HCT116 (cell line): ENCODE measurements around the gene SLC47A2. TPM values are rescaled to one million over a fixed set of nuclear protein-coding genes. Genes with fewer than 3 reads are reported as not detected.

Experiments
- ATAC-seq: fragments of 200-7000 bp; cut with Tn5 transposase; 2 replicates; pipeline ENCODE4 v1.9.1; 2020; ENCODE audit warnings: mild to moderate bottlenecking, moderate library complexity
- BruUV-seq: library from RNA; stranded (reverse); fragments of 400-500 nt; replicated peaks from 2 replicates; lab custom pipeline; 2021; lab: Mats Ljungman, UMichigan
- CTCF ChIA-PET: fragments of 300-600 bp; sonication (Branson Sonifier 250); formaldehyde crosslinking; loops from one replicate; lab custom pipeline; 2021; ENCODE audit warnings: antibody characterized with exemption; lab: Charles Lee
- POLR2A ChIA-PET: fragments of 300-600, 350-600 bp; sonication (Branson Sonifier 250); formaldehyde crosslinking; loops from one replicate; lab custom pipeline; 2021; ENCODE audit warnings: antibody characterized with exemption; lab: Charles Lee
- RAD21 ChIA-PET, 2 experiments: fragments of 300-600 bp; sonication (Branson Sonifier 250); formaldehyde crosslinking; loops; one replicate each; lab custom pipeline; 2023; ENCODE audit warnings: low total read pairs in 2 of 2; ENCODE audit not compliant: uncharacterized antibody in 2 of 2, unreplicated experiment in 2 of 2, low non-redundant PET in 1 of 2; lab: Charles Lee
- DNase-seq: peaks from one replicate; pipeline ENCODE4 v3.0.0-alpha.2; 2010; ENCODE audit warnings: low read depth, low spot score
- H2AFZ ChIP-seq: fragments of 200-600 bp; shearing (Covaris generic), sonication (generic); 2 replicates; pipeline ENCODE4 v1.6.1; 2017; ENCODE audit warnings: low read depth, mixed run types, mixed read lengths, antibody characterized with exemption, low read length; ENCODE audit not compliant: poor library complexity, severe bottlenecking
- H3K27ac ChIP-seq: 2 replicates; pipeline ENCODE4 v1.5.1; 2012; ENCODE audit warnings: low read depth, low read length
- H3K27me3 ChIP-seq: fragments of 200-600 bp; sonication (generic); 2 replicates; pipeline ENCODE4 v1.6.1; 2016; ENCODE audit warnings: mixed run types, low read length, mixed read lengths; ENCODE audit not compliant: insufficient read depth
- H3K36me3 ChIP-seq, 2 experiments: fragments of 200-500 bp in 1 of 2; fragments of 200-600 bp in 1 of 2; sonication (Bioruptor generic) in 1 of 2; sonication (generic) in 1 of 2; 2 replicates each; pipeline versions ENCODE4 v1.5.1 to v1.6.1; 2014 to 2016; ENCODE audit warnings: low read length in 2 of 2, inconsistent platforms in 1 of 2, mixed read lengths in 1 of 2, mixed run types in 1 of 2; ENCODE audit not compliant: insufficient read depth in 2 of 2, control insufficient read depth in 1 of 2
- H3K4me1 ChIP-seq, 2 experiments: fragments of 200-600 bp in 1 of 2; sonication (generic) in 1 of 2; 2 replicates each; pipeline versions ENCODE4 v1.5.1 to v1.6.1; 2012 to 2017; ENCODE audit warnings: low read length in 2 of 2, inconsistent platforms in 1 of 2, mild to moderate bottlenecking in 1 of 2, mixed read lengths in 1 of 2, mixed run types in 1 of 2, moderate library complexity in 1 of 2; ENCODE audit not compliant: insufficient read depth in 2 of 2, control insufficient read depth in 1 of 2
- H3K4me2 ChIP-seq: fragments of 200-600 bp; sonication (generic); 2 replicates; pipeline ENCODE4 v1.6.1; 2017; ENCODE audit warnings: mixed run types, low read length, mixed read lengths
- H3K4me3 ChIP-seq, 2 experiments: fragments of 200-600 bp in 1 of 2; sonication (generic) in 1 of 2; replicated peaks in 1 of 2; 2 replicates each; pipeline ENCODE4 v1.5.1; 2011 to 2016; ENCODE audit warnings: low read length in 2 of 2, control low read depth in 1 of 2, low read depth in 1 of 2, mild to moderate bottlenecking in 1 of 2, mixed read lengths in 1 of 2, mixed run types in 1 of 2
- H3K79me2 ChIP-seq: fragments of 200-600 bp; sonication (generic); 2 replicates; pipeline ENCODE4 v1.6.1; 2017; ENCODE audit warnings: mild to moderate bottlenecking, mixed run types, low read length, moderate library complexity, mixed read lengths; ENCODE audit not compliant: insufficient read depth
- H3K9ac ChIP-seq: fragments of 200-600 bp; sonication (generic); 2 replicates; pipeline ENCODE4 v1.6.1; 2016; ENCODE audit warnings: low read length, mixed read lengths
- H3K9me2 ChIP-seq: fragments of 200-600 bp; sonication (generic), shearing (Covaris generic); 2 replicates; pipeline ENCODE4 v1.6.1; 2017; ENCODE audit warnings: mixed run types, mild to moderate bottlenecking, moderate library complexity; ENCODE audit not compliant: insufficient read depth
- H3K9me3 ChIP-seq, 2 experiments: fragments of 200-500 bp in 1 of 2; fragments of 200-600 bp in 1 of 2; sonication (Bioruptor generic) in 1 of 2; sonication (generic) in 1 of 2; 2 replicates each; pipeline ENCODE4 v1.6.1; 2014 to 2017; ENCODE audit warnings: low read length in 2 of 2, mixed read lengths in 2 of 2, inconsistent platforms in 1 of 2, low read depth in 1 of 2, mild to moderate bottlenecking in 1 of 2, mixed run types in 1 of 2, moderate library complexity in 1 of 2; ENCODE audit not compliant: control insufficient read depth in 1 of 2, insufficient read depth in 1 of 2
- H4K20me1 ChIP-seq: fragments of 200-600 bp; sonication (generic), shearing (Covaris generic); 2 replicates; pipeline ENCODE4 v1.6.1; 2017; ENCODE audit warnings: mixed run types, mild to moderate bottlenecking, moderate library complexity; ENCODE audit not compliant: insufficient read depth
- CEBPB ChIP-seq: IDR thresholded peaks from 2 replicates; pipeline ENCODE4 v1.6.1; 2012; ENCODE audit warnings: low read depth
- EZH2 ChIP-seq: fragments of 200-600 bp; sonication (generic); IDR thresholded peaks from 2 replicates; pipeline ENCODE4 v1.6.1; 2017; ENCODE audit warnings: antibody characterized with exemption, mixed run types
- SP1 ChIP-seq: IDR thresholded peaks from 2 replicates; pipeline ENCODE4 v1.6.1; 2012; ENCODE audit warnings: low read depth
- SRF ChIP-seq: IDR thresholded peaks from 2 replicates; pipeline ENCODE4 v1.6.1; 2012; ENCODE audit warnings: low read depth
- TCF7L2 ChIP-seq: IDR thresholded peaks from 2 replicates; pipeline ENCODE4 v1.7.0; 2011; ENCODE audit warnings: borderline replicate concordance, inconsistent platforms; ENCODE audit not compliant: insufficient read depth, insufficient read length; ENCODE audit errors: extremely low read depth
- ZNF274 ChIP-seq: fragments of 200-500 bp; sonication (Bioruptor generic); IDR thresholded peaks from 2 replicates; pipeline ENCODE4 v1.6.1; 2014; ENCODE audit warnings: mild to moderate bottlenecking, low read depth, low read length, inconsistent platforms
- intact Hi-C: fragments of 100-400 bp; cut with micrococcal nuclease; formaldehyde crosslinking; loops from 2 replicates; pipeline ENCODE4 v1.10.0; 2022
- total RNA-seq: library from RNA; stranded (reverse); gene quantifications from one replicate; pipeline ENCODE4 v1.2.1, GENCODE V29; 2021; ENCODE audit not compliant: unreplicated experiment
- TF ChIP-seq, protein P1 (sequence below): IDR thresholded peaks from 2 replicates; pipeline ENCODE4 v1.6.1; 2011; ENCODE audit warnings: mild to moderate bottlenecking, low read length, moderate library complexity; ENCODE audit not compliant: insufficient replicate concordance; ENCODE audit errors: extremely low read depth

Gene SLC47A2
- total RNA-seq, 1 experiment from 2014 or later, result not detected

DNA sequence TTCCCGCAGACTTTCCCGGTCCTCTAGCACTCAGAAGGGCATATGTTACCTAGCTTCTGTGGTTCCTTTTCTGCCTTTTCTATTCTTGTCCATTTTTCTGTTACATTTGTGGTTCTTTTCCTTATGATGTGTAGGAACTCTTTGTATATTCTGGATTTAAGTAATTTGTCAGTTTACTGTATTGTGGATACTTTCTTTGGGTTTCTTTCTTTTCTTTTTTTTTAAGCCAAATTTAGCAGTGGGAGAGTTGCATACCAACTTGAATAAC lies 67.2 kb downstream of the SLC47A2 start:
- BruUV-seq, result no TSS peak
- H4K20me1 ChIP-seq, result no peaks in the 10 kb centered on the region
- H3K4me2 ChIP-seq, result peak overlapping the region; percentile 70
- H2AFZ ChIP-seq, result no peak overlapping the region
- DNase-seq, result no peak
- ATAC-seq, result no peak
- no peaks in the 10 kb centered on the region for H3K27me3 ChIP-seq
- RAD21 ChIA-PET, result interaction anchor here in 1 of 2 experiments (1.4 kb wide), 1 partner anchor 104 kb away, joined by 4 read pairs; no protein-coding TSS in a partner anchor
- CTCF ChIA-PET, result interaction anchor here (0.9 to 1.9 kb wide), 3 partner anchors 104 to 117 kb away, joined by 4 to 11 read pairs (median 7); no protein-coding TSS in a partner anchor
- no peaks in the 10 kb centered on the region for H3K9me2 ChIP-seq
- H3K4me3 ChIP-seq, result peak overlapping the region; percentile 52 to 69
- H3K79me2 ChIP-seq, result peaks cover 44% of the 10 kb centered on the region
- POLR2A ChIA-PET, result interaction anchor here (1.2 to 2.1 kb wide), 5 partner anchors 50 to 132 kb away, joined by 3 to 13 read pairs (median 4); no protein-coding TSS in a partner anchor
- H3K27ac ChIP-seq, result peak overlapping the region; percentile 99
- H3K4me1 ChIP-seq, result peaks cover 50 to 72% of the 10 kb centered on the region in 2 experiments
- TF ChIP-seq, protein P1, sequence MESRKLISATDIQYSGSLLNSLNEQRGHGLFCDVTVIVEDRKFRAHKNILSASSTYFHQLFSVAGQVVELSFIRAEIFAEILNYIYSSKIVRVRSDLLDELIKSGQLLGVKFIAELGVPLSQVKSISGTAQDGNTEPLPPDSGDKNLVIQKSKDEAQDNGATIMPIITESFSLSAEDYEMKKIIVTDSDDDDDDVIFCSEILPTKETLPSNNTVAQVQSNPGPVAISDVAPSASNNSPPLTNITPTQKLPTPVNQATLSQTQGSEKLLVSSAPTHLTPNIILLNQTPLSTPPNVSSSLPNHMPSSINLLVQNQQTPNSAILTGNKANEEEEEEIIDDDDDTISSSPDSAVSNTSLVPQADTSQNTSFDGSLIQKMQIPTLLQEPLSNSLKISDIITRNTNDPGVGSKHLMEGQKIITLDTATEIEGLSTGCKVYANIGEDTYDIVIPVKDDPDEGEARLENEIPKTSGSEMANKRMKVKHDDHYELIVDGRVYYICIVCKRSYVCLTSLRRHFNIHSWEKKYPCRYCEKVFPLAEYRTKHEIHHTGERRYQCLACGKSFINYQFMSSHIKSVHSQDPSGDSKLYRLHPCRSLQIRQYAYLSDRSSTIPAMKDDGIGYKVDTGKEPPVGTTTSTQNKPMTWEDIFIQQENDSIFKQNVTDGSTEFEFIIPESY, result no peak
- TF ChIP-seq EZH2 (no peak), CEBPB (no peak), SP1 (no peak), ZNF274 (no peak), TCF7L2 (no peak), SRF (no peak)
- peak overlapping the region; percentile 67 for H3K9ac ChIP-seq
- H3K9me3 ChIP-seq, result no peaks in the 10 kb centered on the region
- intact Hi-C loops, result loop anchor here (5.0 kb wide), 2 partner anchors 103 to 142 kb away; no protein-coding TSS in a partner anchor
- peaks cover 0 to 9% of the 10 kb centered on the region in 2 experiments; a peak in 2 of 4 replicates for H3K36me3 ChIP-seq
